Measurements from ENCODE around the gene TLL2. TPM values are rescaled to one million over a fixed set of nuclear protein-coding genes. Genes with fewer than 3 reads are reported as not detected.

TLL2 gene
- total and polyA plus RNA-seq, 8 donors = 0.09 to 0.69 (median 0.29) TPM

DNA sequence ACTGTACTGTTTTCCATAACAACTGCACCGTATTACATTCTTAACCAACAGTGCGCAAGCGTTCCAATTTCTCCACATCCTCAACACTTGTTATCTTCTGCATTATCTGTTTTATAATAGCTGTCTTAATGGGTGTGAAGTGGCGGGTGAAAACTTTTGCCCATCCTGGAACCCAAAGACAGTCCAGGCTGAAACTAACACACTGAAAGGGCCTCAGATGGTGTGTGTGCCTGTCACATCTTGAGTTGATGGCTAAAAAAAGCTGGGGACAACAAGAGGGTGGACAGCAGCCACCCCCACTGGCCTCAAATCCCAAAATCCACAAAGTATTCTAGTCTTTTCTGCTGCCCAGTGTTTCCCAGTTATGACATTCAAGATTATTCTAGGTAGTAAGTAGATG lies 174.3 kb downstream of the TLL2 start:
- ATAC-seq (no peak), DNase-seq (no peak)
- intact Hi-C loops (cut with DNase I) = no loop called here
- Histone ChIP-seq H3K36me3 (no peaks in the 10 kb centered on the region), H3K4me3 (no peak overlapping the region), H3K4me1 (no peaks in the 10 kb centered on the region), H3K27me3 (no peaks in the 10 kb centered on the region), H3K9me3 (no peaks in the 10 kb centered on the region), H3K27ac (no peak overlapping the region)
- TF ChIP-seq, protein P1, sequence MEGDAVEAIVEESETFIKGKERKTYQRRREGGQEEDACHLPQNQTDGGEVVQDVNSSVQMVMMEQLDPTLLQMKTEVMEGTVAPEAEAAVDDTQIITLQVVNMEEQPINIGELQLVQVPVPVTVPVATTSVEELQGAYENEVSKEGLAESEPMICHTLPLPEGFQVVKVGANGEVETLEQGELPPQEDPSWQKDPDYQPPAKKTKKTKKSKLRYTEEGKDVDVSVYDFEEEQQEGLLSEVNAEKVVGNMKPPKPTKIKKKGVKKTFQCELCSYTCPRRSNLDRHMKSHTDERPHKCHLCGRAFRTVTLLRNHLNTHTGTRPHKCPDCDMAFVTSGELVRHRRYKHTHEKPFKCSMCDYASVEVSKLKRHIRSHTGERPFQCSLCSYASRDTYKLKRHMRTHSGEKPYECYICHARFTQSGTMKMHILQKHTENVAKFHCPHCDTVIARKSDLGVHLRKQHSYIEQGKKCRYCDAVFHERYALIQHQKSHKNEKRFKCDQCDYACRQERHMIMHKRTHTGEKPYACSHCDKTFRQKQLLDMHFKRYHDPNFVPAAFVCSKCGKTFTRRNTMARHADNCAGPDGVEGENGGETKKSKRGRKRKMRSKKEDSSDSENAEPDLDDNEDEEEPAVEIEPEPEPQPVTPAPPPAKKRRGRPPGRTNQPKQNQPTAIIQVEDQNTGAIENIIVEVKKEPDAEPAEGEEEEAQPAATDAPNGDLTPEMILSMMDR (IDR thresholded peaks at IDR 0.05) = no peak

DNA sequence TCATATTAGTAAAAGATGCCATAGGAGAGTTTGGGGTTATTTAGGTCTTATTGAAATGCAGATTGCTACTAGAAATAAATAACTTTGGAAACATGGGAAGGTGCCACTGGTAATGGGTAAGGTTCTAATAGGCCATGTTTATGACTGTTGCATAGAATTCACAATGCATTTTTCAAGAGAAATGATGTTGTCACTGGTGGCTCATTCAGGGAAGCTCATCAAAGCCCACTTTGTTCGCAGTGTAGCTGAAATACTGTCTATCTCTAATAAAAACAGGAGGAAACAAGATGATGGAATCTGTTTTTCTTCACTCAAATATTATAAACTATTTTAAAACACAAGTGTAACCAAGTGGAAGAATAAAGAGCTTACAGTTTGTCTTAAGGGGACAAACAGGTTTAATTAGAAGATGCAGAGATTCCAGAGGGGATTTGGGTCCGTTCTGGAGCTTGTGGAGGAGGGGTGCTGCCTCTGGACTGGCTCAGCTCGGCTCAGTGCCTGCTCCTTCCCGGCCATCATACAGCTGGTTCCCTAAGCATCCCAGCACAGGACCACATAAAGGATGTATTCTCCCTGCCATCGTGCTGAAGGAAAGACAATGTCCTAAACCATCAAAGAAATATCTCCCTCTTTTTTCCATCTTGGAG lies 175.3 kb downstream of the TLL2 start:
- TF ChIP-seq, protein P1 (IDR thresholded peaks at IDR 0.05) = no peak
- intact Hi-C loops (cut with DNase I) = no loop called here
- Histone ChIP-seq H3K4me3 (no peak overlapping the region), H3K36me3 (no peaks in the 10 kb centered on the region), H3K27me3 (no peaks in the 10 kb centered on the region), H3K27ac (no peak overlapping the region), H3K4me1 (no peaks in the 10 kb centered on the region), H3K9me3 (no peaks in the 10 kb centered on the region)
- ATAC-seq = no peak
- DNase-seq = no peak

DNA sequence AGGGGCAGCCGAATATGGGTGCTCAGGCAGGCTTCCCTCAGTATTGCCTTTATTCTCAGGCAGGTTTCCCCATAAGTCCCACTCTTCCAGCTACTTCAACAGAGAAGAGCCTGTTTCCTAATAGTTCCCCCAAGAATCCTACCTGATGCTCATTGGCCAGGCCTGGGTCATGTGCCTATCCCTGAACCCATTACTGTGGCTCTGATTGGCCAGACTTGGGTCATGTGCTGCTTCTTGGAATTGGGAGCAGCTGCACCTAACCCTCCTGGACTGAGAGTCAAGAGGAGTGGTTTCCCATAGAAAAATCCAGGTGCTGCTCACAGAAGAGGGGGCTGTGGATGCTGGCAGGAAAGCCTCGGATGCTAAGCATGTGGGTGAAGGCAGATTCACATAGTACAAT lies 176.6 kb downstream of the TLL2 start:
- H3K36me3 ChIP-seq = no peaks in the 10 kb centered on the region
- TF ChIP-seq, protein P1 (IDR thresholded peaks at IDR 0.05) = no peak
- no peaks in the 10 kb centered on the region for H3K27me3 ChIP-seq
- no peaks in the 10 kb centered on the region for H3K4me1 ChIP-seq
- no peak overlapping the region for H3K27ac ChIP-seq
- H3K9me3 ChIP-seq = no peaks in the 10 kb centered on the region
- ATAC-seq (no peak), DNase-seq (no peak)
- H3K4me3 ChIP-seq = no peak overlapping the region
- intact Hi-C loops (cut with DNase I) = no loop called here

DNA sequence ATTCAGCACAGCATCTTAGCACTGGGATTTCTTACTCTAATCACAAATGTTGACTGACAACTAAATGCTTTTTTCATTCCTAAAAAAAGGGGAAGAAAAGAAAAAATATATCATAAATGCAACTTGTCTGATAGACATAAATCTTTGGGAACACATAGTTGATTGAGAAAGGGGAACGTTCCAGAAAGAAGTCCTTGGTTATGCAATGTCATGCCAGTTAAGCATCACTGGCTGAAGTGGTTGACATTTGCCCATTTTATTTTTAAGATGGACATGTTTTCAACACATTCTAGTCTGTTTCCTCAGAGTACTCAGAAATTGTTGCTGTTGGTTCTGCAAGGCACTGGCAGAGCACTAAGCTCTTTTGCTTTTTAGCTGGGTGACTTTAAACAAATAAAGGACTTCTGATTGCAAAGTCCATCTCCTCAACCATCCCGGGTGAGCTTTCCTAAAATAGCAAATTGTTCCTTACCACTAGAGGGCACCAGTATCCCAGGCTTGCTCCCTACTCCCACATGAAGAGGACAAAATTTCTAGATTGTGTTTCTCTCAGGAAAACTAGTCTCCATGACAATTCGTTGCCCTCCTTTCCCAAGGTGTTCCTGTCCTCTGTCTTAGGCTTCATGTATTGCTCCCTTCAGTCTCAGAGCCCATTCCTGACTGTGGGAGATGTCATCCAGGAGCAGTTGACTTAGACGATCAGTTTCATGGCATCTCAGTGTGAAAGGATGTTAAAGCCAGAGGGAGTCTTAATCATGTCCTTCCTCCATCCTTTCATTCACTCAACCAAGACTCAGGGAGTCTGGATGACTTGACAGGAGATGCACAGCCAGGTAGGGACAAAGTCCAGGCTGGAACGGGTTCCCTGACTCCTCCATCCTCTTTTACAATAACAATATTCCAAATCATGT lies 178.9 kb downstream of the TLL2 start:
- Histone ChIP-seq H3K4me1 (no peaks in the 10 kb centered on the region), H3K27me3 (no peaks in the 10 kb centered on the region), H3K4me3 (no peak overlapping the region), H3K9me3 (no peaks in the 10 kb centered on the region), H3K27ac (no peak overlapping the region), H3K36me3 (no peaks in the 10 kb centered on the region)
- TF ChIP-seq, protein P1 (IDR thresholded peaks at IDR 0.05) = peak; percentile 58 to 61
- intact Hi-C loops (cut with DNase I) = no loop called here
- ATAC-seq (peak; percentile 79), DNase-seq (peak in 2 of 4 donors; percentile 24 to 43)

DNA sequence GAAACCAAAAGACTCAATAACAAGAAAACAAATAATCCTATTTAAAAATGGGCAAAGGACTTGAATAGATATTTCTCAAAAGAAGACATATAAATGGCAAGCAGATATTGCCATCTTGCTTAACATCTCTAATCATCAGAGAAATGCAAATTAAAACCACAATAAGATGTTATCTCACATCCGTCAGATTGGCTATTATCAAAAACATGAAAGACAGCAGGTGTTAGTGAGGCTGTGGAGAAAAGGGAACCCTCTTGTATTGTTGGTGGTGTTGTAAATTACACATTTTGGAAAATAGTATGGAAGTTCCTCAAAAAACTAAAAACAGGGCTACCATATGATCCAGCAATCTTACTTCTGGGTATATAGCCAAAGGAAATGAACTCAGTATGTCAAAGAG lies 180.6 kb downstream of the TLL2 start:
- Histone ChIP-seq H3K9me3 (no peaks in the 10 kb centered on the region), H3K27me3 (no peaks in the 10 kb centered on the region), H3K36me3 (no peaks in the 10 kb centered on the region), H3K4me1 (no peaks in the 10 kb centered on the region), H3K27ac (no peak overlapping the region), H3K4me3 (no peak overlapping the region)
- DNase-seq = no peak
- no peak for ATAC-seq
- intact Hi-C loops (cut with DNase I) = no loop called here
- TF ChIP-seq, protein P1 (IDR thresholded peaks at IDR 0.05) = no peak

All from left lung (tissue), 10 donors.